DMS53 (cell line): ENCODE data around the gene RBBP7.

Source experiments
- DNase-seq: peaks from one replicate; lab custom pipeline; 2025; lab: John Stamatoyannopoulos, UW

RBBP7 gene

GRCh38 chrX:16870095-16870861 is at the start of gene RBBP7:
TSS of gene RBBP7 (minus strand) at chrX:16870362. CDS start at chrX:16870053, 309 bp downstream.
- peak; percentile 96 for DNase-seq

- DNase-seq, result no peak
Measured at GRCh38 chrX:16918979-16919378, 48.8 kb upstream of the RBBP7 start.

GRCh38 chrX:16917120-16917519 is 47.0 kb upstream of the RBBP7 start:
- no peak for DNase-seq

- no peak for DNase-seq
Measured at GRCh38 chrX:16916561-16916960, 46.4 kb upstream of the RBBP7 start.

- no peak for DNase-seq
Measured at GRCh38 chrX:16914058-16914457, 43.9 kb upstream of the RBBP7 start.

GRCh38 chrX:16910376-16910775 is 40.2 kb upstream of the RBBP7 start:
- DNase-seq, result no peak

GRCh38 chrX:16903274-16904022 is 33.3 kb upstream of the RBBP7 start:
- DNase-seq, result no peak

- peak; percentile 3 for DNase-seq
Measured at GRCh38 chrX:16897445-16897844, 27.3 kb upstream of the RBBP7 start.

GRCh38 chrX:16892504-16893362 is 22.6 kb upstream of the RBBP7 start:
- DNase-seq, result peak; percentile 91

GRCh38 chrX:16885628-16886027 is 15.5 kb upstream of the RBBP7 start:
- DNase-seq, result no peak

- no peak for DNase-seq
Measured at GRCh38 chrX:16883487-16883804, 13.3 kb upstream of the RBBP7 start.

GRCh38 chrX:16882702-16883486 is 12.7 kb upstream of the RBBP7 start:
- DNase-seq, result peak; percentile 94

GRCh38 chrX:16882169-16882568 is 12.0 kb upstream of the RBBP7 start:
- DNase-seq, result peak; percentile 87

GRCh38 chrX:16876696-16877095 is 6.5 kb upstream of the RBBP7 start:
- no peak for DNase-seq

GRCh38 chrX:16874458-16875095 is 4.4 kb upstream of the RBBP7 start:
- peak; percentile 10 for DNase-seq

- DNase-seq, result peak; percentile 26
Measured at GRCh38 chrX:16873106-16873505, 2.9 kb upstream of the RBBP7 start.

- DNase-seq, result peak; percentile 80
Measured at GRCh38 chrX:16870862-16871815, 977 bp upstream of the RBBP7 start.

- peak; percentile 80 for DNase-seq
Measured at GRCh38 chrX:16869393-16870094, 618 bp downstream of the RBBP7 start.

- DNase-seq, result peak; percentile 23
Measured at GRCh38 chrX:16868920-16869319, 1.2 kb downstream of the RBBP7 start.
